DND-41 (cell line): ENCODE data around the gene PLA2R1.

Experiments
- EZH2 ChIP-seq: IDR thresholded peaks from 3 replicates; pipeline ENCODE4 v1.6.1; 2012; ENCODE audit warnings: borderline replicate concordance, low read depth, mild to moderate bottlenecking, moderate library complexity, low read length, inconsistent platforms; ENCODE audit not compliant: severe bottlenecking
- TF ChIP-seq, protein P1 (sequence below): IDR thresholded peaks from 2 replicates; pipeline ENCODE4 v1.5.1; 2012; ENCODE audit warnings: borderline replicate concordance, low read length, moderate library complexity, mild to moderate bottlenecking; ENCODE audit not compliant: poor library complexity, severe bottlenecking; ENCODE audit errors: extremely low read depth

DNA sequence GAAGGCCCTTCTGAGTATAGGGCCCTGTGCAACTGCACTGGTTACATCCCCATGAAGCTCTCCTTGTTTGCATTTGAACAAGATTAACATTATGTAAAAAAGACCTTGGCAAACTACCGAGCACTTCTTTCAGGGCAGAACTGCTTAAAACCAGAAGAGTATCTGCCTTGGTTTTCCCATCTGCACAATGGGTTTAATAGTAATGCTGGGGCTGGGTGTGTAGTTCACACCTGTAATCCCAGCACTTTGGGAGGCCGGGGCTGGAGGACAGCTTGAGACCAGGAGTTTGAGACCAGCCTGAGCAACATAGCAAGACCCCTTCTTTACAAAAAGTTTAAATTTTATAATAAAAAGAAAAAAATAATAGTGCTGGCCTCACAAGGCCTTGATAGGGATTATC lies 8.5 kb downstream of the PLA2R1 start:
- TF ChIP-seq, protein P1, sequence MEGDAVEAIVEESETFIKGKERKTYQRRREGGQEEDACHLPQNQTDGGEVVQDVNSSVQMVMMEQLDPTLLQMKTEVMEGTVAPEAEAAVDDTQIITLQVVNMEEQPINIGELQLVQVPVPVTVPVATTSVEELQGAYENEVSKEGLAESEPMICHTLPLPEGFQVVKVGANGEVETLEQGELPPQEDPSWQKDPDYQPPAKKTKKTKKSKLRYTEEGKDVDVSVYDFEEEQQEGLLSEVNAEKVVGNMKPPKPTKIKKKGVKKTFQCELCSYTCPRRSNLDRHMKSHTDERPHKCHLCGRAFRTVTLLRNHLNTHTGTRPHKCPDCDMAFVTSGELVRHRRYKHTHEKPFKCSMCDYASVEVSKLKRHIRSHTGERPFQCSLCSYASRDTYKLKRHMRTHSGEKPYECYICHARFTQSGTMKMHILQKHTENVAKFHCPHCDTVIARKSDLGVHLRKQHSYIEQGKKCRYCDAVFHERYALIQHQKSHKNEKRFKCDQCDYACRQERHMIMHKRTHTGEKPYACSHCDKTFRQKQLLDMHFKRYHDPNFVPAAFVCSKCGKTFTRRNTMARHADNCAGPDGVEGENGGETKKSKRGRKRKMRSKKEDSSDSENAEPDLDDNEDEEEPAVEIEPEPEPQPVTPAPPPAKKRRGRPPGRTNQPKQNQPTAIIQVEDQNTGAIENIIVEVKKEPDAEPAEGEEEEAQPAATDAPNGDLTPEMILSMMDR, result no peak
- no peak for TF ChIP-seq EZH2
